ENCODE data around the gene LRIT2.
A peak's percentile ranks its signal among the peaks of the same experiment; 100 is the strongest.

The LRIT2 gene

GRCh38 chr10:84225427-84226173, at the start of gene LRIT2:
LRIT2 (minus strand) TSS chr10:84225544; CDS start chr10:84225520, 24 bp downstream.
- no peak within 1 kb of the TSS for H3K27ac Mint-ChIP-seq
- DNase-seq (no peak), ATAC-seq (no peak)
- H3K9me3 Mint-ChIP-seq: peaks cover 0 to 4% of the 10 kb centered on the region in 2 donors
- peaks cover 69% of the 10 kb centered on the region for H3K27me3 Mint-ChIP-seq
- H3K4me3 Mint-ChIP-seq: no peak within 1 kb of the TSS
- H3K4me1 Mint-ChIP-seq: no peaks in the 10 kb centered on the region

GRCh38 chr10:84270708-84271107, 45.4 kb upstream of the LRIT2 start:
- peaks cover 16% of the 10 kb centered on the region for H3K4me1 Mint-ChIP-seq
- no peak for ATAC-seq
- DNase-seq: no peak
- no peak overlapping the region for H3K4me3 Mint-ChIP-seq
- H3K27me3 Mint-ChIP-seq: peaks cover 25% of the 10 kb centered on the region
- peak overlapping the region in 1 of 2 donors; percentile 66 for H3K27ac Mint-ChIP-seq
- no peaks in the 10 kb centered on the region for H3K9me3 Mint-ChIP-seq

GRCh38 chr10:84269773-84270172, 44.4 kb upstream of the LRIT2 start:
- H3K4me1 Mint-ChIP-seq: peaks cover 25% of the 10 kb centered on the region
- H3K4me3 Mint-ChIP-seq: no peak overlapping the region
- ATAC-seq (no peak), DNase-seq (no peak)
- H3K27me3 Mint-ChIP-seq: peaks cover 33% of the 10 kb centered on the region
- H3K9me3 Mint-ChIP-seq: no peaks in the 10 kb centered on the region
- no peak overlapping the region for H3K27ac Mint-ChIP-seq

- Mint-ChIP-seq H3K9me3 (no peaks in the 10 kb centered on the region), H3K27me3 (peaks cover 39% of the 10 kb centered on the region), H3K27ac (no peak overlapping the region), H3K4me3 (no peak overlapping the region), H3K4me1 (peaks cover 31% of the 10 kb centered on the region)
- DNase-seq: no peak
- ATAC-seq: no peak
Observed at GRCh38 chr10:84269162-84269561, 43.8 kb upstream of the LRIT2 start.

- ATAC-seq: peak; percentile 89
- H3K27ac Mint-ChIP-seq: peak overlapping the region in 1 of 2 donors; percentile 5
Observed at GRCh38 chr10:84267503-84268126, 42.3 kb upstream of the LRIT2 start.

GRCh38 chr10:84265418-84265817, 40.1 kb upstream of the LRIT2 start:
- H3K4me3 Mint-ChIP-seq: no peak overlapping the region
- DNase-seq (no peak), ATAC-seq (no peak)
- no peak overlapping the region for H3K27ac Mint-ChIP-seq
- peaks cover 62% of the 10 kb centered on the region for H3K27me3 Mint-ChIP-seq
- H3K4me1 Mint-ChIP-seq: peaks cover 27% of the 10 kb centered on the region
- no peaks in the 10 kb centered on the region for H3K9me3 Mint-ChIP-seq

More at GRCh38 chr10:84267503-84268126, 42.3 kb upstream of the LRIT2 start:
- H3K4me1 Mint-ChIP-seq: peaks cover 31% of the 10 kb centered on the region
- H3K9me3 Mint-ChIP-seq: no peaks in the 10 kb centered on the region
- peaks cover 51% of the 10 kb centered on the region for H3K27me3 Mint-ChIP-seq
- DNase-seq: peak; percentile 68 to 86
- H3K4me3 Mint-ChIP-seq: no peak overlapping the region

- Mint-ChIP-seq H3K4me1 (peaks cover 26% of the 10 kb centered on the region), H3K4me3 (no peak overlapping the region), H3K27me3 (peaks cover 62% of the 10 kb centered on the region), H3K27ac (peak overlapping the region in 1 of 2 donors; percentile 7), H3K9me3 (no peaks in the 10 kb centered on the region)
- ATAC-seq (peak; percentile 86), DNase-seq (peak; percentile 70 to 71)
Observed at GRCh38 chr10:84264611-84265141, 39.3 kb upstream of the LRIT2 start.

- ATAC-seq: no peak
- Mint-ChIP-seq H3K27ac (no peak overlapping the region), H3K4me1 (peaks cover 26% of the 10 kb centered on the region), H3K4me3 (no peak overlapping the region), H3K27me3 (peaks cover 57% of the 10 kb centered on the region), H3K9me3 (no peaks in the 10 kb centered on the region)
- no peak for DNase-seq
Observed at GRCh38 chr10:84263716-84264115, 38.4 kb upstream of the LRIT2 start.

- peaks cover 55% of the 10 kb centered on the region for H3K27me3 Mint-ChIP-seq
- no peaks in the 10 kb centered on the region for H3K9me3 Mint-ChIP-seq
- no peak for ATAC-seq
- H3K4me1 Mint-ChIP-seq: peaks cover 18% of the 10 kb centered on the region
- H3K4me3 Mint-ChIP-seq: no peak overlapping the region
- DNase-seq: no peak
- H3K27ac Mint-ChIP-seq: no peak overlapping the region
Observed at GRCh38 chr10:84262190-84262956, 37.0 kb upstream of the LRIT2 start.

GRCh38 chr10:84261236-84261915, 36.0 kb upstream of the LRIT2 start:
- H3K4me3 Mint-ChIP-seq: no peak overlapping the region
- peaks cover 62% of the 10 kb centered on the region for H3K27me3 Mint-ChIP-seq
- peaks cover 23% of the 10 kb centered on the region for H3K4me1 Mint-ChIP-seq
- H3K27ac Mint-ChIP-seq: no peak overlapping the region
- H3K9me3 Mint-ChIP-seq: no peaks in the 10 kb centered on the region
- ATAC-seq (no peak), DNase-seq (no peak)

GRCh38 chr10:84258034-84258695, 32.8 kb upstream of the LRIT2 start:
- no peaks in the 10 kb centered on the region for H3K9me3 Mint-ChIP-seq
- no peak overlapping the region for H3K27ac Mint-ChIP-seq
- no peak for ATAC-seq
- peaks cover 8% of the 10 kb centered on the region for H3K4me1 Mint-ChIP-seq
- H3K27me3 Mint-ChIP-seq: peaks cover 43% of the 10 kb centered on the region
- no peak for DNase-seq
- no peak overlapping the region for H3K4me3 Mint-ChIP-seq

- H3K27ac Mint-ChIP-seq: no peak overlapping the region
- H3K4me3 Mint-ChIP-seq: no peak overlapping the region
- H3K9me3 Mint-ChIP-seq: no peaks in the 10 kb centered on the region
- H3K4me1 Mint-ChIP-seq: peaks cover 8% of the 10 kb centered on the region
- ATAC-seq (no peak), DNase-seq (no peak)
- H3K27me3 Mint-ChIP-seq: peaks cover 36% of the 10 kb centered on the region
Observed at GRCh38 chr10:84257343-84258020, 32.1 kb upstream of the LRIT2 start.

GRCh38 chr10:84256510-84257342, 31.4 kb upstream of the LRIT2 start:
- DNase-seq (peak; percentile 32 to 51), ATAC-seq (peak; percentile 70)
- H3K4me1 Mint-ChIP-seq: peaks cover 8% of the 10 kb centered on the region
- no peaks in the 10 kb centered on the region for H3K9me3 Mint-ChIP-seq
- H3K27me3 Mint-ChIP-seq: peaks cover 29% of the 10 kb centered on the region
- H3K4me3 Mint-ChIP-seq: no peak overlapping the region
- H3K27ac Mint-ChIP-seq: no peak overlapping the region
